ENCODE results near the gene GARS1.

Gene GARS1

GRCh38 chr7:30683306-30683705 is 88.6 kb downstream of the GARS1 start:
- no peaks in the 10 kb centered on the region for H3K9me2 ChIP-seq (ENCODE audit: low read depth, low read length)

More at GRCh38 chr7:30683306-30683705, 88.6 kb downstream of the GARS1 start:
- no peaks in the 10 kb centered on the region for H3K79me2 ChIP-seq (ENCODE audit: insufficient read depth, low read length)
- no peak overlapping the region for H3K9ac ChIP-seq (ENCODE audit: low read length)
- H3K36me3 ChIP-seq (ENCODE audit: insufficient read depth, low read length): no peaks in the 10 kb centered on the region
- H3K9me3 ChIP-seq (ENCODE audit: low read length): no peaks in the 10 kb centered on the region
- no peaks in the 10 kb centered on the region for H3F3A ChIP-seq (ENCODE audit: insufficient read depth, low read length)
- TF ChIP-seq CTCF (IDR thresholded peaks at IDR 0.05; ENCODE audit: low read length) (no peak), EZH2 (IDR thresholded peaks at IDR 0.05; ENCODE audit: borderline replicate concordance, low read length) (no peak)
- H3K27ac ChIP-seq (ENCODE audit: low read depth, low read length, poor library complexity, severe bottlenecking): no peak overlapping the region
- no peaks in the 10 kb centered on the region for H3K4me1 ChIP-seq (ENCODE audit: insufficient read depth, low read length, severe bottlenecking)
- peaks cover 5% of the 10 kb centered on the region; the same call in 1 of the 2 replicates for H3K27me3 ChIP-seq (ENCODE audit: insufficient read depth, low read length)
- H2AFZ ChIP-seq (ENCODE audit: low read length): no peak overlapping the region
- H3K4me3 ChIP-seq (ENCODE audit: low read depth, low read length, poor library complexity, severe bottlenecking): no peak overlapping the region
- no peak overlapping the region for H3K4me2 ChIP-seq (ENCODE audit: low read length)
- H4K20me1 ChIP-seq (ENCODE audit: insufficient read depth, low read length): no peaks in the 10 kb centered on the region
